GM12891 (cell line): ENCODE measurements around the gene TEAD1.

ENCODE experiments used
- POLR2A ChIP-seq: IDR thresholded peaks from 2 replicates; pipeline ENCODE4 v1.6.1; 2011; ENCODE audit warnings: low read depth, low read length, control low read depth
- POLR2AphosphoS5 ChIP-seq: IDR thresholded peaks from 2 replicates; pipeline ENCODE4 v1.6.1; 2011; ENCODE audit warnings: low read depth, low read length, control low read depth

DNA sequence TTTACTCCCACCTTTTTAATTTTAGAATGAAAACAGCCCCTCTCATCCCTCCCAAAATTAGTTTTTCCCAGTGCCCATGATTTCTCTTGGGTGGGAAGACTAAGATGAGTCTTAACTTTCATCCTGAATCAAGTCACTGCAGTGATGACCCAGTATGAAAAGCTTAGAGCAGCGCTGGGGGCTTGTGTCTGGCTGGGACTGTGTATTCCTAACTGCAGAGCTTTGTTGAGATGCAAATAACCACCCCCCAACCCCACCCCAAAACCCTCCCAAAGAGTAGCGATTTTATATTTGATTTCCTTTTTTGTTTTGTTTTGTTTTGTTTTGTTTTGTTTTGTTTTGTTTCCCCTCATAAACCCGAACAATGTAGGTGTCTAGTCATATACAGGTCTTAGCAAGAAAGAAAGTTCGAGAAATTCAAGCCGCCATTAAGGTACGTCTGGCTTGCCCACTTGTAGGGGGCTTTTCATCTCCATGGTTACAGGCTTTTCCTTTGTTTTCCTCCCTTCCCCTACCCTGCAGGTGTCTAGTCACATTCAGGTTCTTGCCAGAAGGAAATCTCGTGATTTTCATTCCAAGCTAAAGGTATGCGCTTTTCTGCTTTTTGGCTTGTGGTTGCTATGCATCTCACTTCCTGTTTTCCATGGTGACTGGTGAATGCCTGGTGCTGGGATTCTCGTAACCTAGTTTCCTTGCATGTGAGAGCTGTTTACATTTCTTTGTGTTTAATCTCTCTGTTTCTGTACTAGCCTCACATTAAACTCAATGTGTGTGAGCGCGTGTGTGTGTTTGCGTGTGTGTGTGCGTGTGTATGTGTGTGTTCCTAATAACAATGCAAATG lies 190.3 kb downstream of the TEAD1 start:
- TF ChIP-seq POLR2AphosphoS5 (no peak), POLR2A (no peak)
